H1 (cell line): ENCODE results near the gene ALG14. TPM values are rescaled to one million over a fixed set of nuclear protein-coding genes. Genes with fewer than 3 reads are reported as not detected.

Experiments used
- CREB1 ChIP-seq: IDR thresholded peaks from 2 replicates; pipeline ENCODE4 v1.6.1; 2012; ENCODE audit warnings: inconsistent platforms
- polyA plus RNA-seq, 7 experiments: library from polyadenylated mRNA; depleted of rRNA in 3 of 7; stranded (reverse) in 5 of 7; unstranded in 2 of 7; fragments of >200 nt in 5 of 7; fragments of 200-250 nt in 2 of 7; gene quantifications; 1 replicate in 5 of 7; 2 replicates in 1 of 7; 4 replicates in 1 of 7; pipeline versions ENCODE4 v1.2.1 to v1.2.3, GENCODE V29; 2011 to 2013; ENCODE audit warnings: missing spikeins in 2 of 7, mixed read lengths in 2 of 7
- total RNA-seq: library from RNA; stranded (reverse); fragmentation: NEBNext Ultra II Directional; extraction: Animal tissue kit (Norgen Biotek cat#: 25700); gene quantifications from 2 replicates; pipeline ENCODE4 v1.2.1, GENCODE V29; 2021
- TF ChIP-seq, protein P1 (sequence below): fragments of 300-600 bp; sonication (generic); IDR thresholded peaks from 2 replicates; pipeline ENCODE4 v1.7.1; 2012; ENCODE audit warnings: low read length, moderate library complexity, mild to moderate bottlenecking, inconsistent platforms; ENCODE audit not compliant: insufficient replicate concordance

The ALG14 gene
- total and polyA plus RNA-seq, 2 of the 8 experiments (the other 6 are each of a cell fraction or from before 2014, with no cell fraction given): 0.95 to 1.3 TPM

DNA sequence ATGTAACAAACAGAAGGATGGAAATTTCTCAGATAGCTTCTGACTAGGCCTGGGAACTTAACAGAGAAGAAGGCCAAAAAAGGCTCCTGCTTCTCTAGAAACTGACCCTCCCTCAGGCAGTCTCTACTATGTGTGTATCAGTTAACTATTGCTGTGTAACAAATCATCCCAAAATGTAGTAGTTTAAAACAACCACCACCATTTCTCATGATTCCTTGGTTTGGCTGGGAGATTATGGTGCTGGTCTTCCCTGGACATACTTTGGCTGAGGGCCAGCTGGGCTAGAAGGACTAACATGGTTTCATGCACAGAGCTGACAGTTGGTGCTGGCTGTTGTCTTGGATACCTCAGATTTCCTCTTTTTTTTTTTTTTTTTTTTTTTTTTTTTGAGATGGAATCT lies 119.6 kb downstream of the ALG14 start (continued):
- TF ChIP-seq, protein P1, sequence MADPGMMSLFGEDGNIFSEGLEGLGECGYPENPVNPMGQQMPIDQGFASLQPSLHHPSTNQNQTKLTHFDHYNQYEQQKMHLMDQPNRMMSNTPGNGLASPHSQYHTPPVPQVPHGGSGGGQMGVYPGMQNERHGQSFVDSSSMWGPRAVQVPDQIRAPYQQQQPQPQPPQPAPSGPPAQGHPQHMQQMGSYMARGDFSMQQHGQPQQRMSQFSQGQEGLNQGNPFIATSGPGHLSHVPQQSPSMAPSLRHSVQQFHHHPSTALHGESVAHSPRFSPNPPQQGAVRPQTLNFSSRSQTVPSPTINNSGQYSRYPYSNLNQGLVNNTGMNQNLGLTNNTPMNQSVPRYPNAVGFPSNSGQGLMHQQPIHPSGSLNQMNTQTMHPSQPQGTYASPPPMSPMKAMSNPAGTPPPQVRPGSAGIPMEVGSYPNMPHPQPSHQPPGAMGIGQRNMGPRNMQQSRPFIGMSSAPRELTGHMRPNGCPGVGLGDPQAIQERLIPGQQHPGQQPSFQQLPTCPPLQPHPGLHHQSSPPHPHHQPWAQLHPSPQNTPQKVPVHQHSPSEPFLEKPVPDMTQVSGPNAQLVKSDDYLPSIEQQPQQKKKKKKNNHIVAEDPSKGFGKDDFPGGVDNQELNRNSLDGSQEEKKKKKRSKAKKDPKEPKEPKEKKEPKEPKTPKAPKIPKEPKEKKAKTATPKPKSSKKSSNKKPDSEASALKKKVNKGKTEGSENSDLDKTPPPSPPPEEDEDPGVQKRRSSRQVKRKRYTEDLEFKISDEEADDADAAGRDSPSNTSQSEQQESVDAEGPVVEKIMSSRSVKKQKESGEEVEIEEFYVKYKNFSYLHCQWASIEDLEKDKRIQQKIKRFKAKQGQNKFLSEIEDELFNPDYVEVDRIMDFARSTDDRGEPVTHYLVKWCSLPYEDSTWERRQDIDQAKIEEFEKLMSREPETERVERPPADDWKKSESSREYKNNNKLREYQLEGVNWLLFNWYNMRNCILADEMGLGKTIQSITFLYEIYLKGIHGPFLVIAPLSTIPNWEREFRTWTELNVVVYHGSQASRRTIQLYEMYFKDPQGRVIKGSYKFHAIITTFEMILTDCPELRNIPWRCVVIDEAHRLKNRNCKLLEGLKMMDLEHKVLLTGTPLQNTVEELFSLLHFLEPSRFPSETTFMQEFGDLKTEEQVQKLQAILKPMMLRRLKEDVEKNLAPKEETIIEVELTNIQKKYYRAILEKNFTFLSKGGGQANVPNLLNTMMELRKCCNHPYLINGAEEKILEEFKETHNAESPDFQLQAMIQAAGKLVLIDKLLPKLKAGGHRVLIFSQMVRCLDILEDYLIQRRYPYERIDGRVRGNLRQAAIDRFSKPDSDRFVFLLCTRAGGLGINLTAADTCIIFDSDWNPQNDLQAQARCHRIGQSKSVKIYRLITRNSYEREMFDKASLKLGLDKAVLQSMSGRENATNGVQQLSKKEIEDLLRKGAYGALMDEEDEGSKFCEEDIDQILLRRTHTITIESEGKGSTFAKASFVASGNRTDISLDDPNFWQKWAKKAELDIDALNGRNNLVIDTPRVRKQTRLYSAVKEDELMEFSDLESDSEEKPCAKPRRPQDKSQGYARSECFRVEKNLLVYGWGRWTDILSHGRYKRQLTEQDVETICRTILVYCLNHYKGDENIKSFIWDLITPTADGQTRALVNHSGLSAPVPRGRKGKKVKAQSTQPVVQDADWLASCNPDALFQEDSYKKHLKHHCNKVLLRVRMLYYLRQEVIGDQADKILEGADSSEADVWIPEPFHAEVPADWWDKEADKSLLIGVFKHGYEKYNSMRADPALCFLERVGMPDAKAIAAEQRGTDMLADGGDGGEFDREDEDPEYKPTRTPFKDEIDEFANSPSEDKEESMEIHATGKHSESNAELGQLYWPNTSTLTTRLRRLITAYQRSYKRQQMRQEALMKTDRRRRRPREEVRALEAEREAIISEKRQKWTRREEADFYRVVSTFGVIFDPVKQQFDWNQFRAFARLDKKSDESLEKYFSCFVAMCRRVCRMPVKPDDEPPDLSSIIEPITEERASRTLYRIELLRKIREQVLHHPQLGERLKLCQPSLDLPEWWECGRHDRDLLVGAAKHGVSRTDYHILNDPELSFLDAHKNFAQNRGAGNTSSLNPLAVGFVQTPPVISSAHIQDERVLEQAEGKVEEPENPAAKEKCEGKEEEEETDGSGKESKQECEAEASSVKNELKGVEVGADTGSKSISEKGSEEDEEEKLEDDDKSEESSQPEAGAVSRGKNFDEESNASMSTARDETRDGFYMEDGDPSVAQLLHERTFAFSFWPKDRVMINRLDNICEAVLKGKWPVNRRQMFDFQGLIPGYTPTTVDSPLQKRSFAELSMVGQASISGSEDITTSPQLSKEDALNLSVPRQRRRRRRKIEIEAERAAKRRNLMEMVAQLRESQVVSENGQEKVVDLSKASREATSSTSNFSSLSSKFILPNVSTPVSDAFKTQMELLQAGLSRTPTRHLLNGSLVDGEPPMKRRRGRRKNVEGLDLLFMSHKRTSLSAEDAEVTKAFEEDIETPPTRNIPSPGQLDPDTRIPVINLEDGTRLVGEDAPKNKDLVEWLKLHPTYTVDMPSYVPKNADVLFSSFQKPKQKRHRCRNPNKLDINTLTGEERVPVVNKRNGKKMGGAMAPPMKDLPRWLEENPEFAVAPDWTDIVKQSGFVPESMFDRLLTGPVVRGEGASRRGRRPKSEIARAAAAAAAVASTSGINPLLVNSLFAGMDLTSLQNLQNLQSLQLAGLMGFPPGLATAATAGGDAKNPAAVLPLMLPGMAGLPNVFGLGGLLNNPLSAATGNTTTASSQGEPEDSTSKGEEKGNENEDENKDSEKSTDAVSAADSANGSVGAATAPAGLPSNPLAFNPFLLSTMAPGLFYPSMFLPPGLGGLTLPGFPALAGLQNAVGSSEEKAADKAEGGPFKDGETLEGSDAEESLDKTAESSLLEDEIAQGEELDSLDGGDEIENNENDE: no peak
- TF ChIP-seq CREB1: no peak
